ENCODE measurements around the gene FNBP1L. TPM values are rescaled to one million over a fixed set of nuclear protein-coding genes. Genes with fewer than 3 reads are reported as not detected.
"Not testable (repeated sequence)": the region's sequence is repeated elsewhere in the genome, so short reads cannot be mapped to it uniquely, and the experiment has no call there.

FNBP1L gene
- total RNA-seq, 2 donors from 2014 or later, result 48.3 to 54.4 TPM

- H3K27me3 ChIP-seq, result no peaks in the 10 kb centered on the region
- TF ChIP-seq CTCF (IDR thresholded peaks at IDR 0.05), result no peak
- H3K27ac ChIP-seq, result no peak overlapping the region
- H3K9me3 ChIP-seq, result no peaks in the 10 kb centered on the region
- H3K4me1 ChIP-seq, result no peaks in the 10 kb centered on the region
- intact Hi-C loops (cut with DNase I), result no loop called here
- H3K36me3 ChIP-seq, result no peaks in the 10 kb centered on the region
- no peak overlapping the region for H3K4me3 ChIP-seq
- DNase-seq, result no peak
- H3K9ac ChIP-seq (ENCODE audit: low read depth in 2 of 2, low read length in 2 of 2), result no peak overlapping the region
These were observed 24.0 kb downstream of the FNBP1L start for GRCh38 chr1:93471911-93472310.

GRCh38 chr1:93474321-93474720, 26.4 kb downstream of the FNBP1L start:
- Histone ChIP-seq H3K4me1 (no peaks in the 10 kb centered on the region), H3K9me3 (no peaks in the 10 kb centered on the region), H3K36me3 (no peaks in the 10 kb centered on the region), H3K27ac (no peak overlapping the region), H3K4me3 (no peak overlapping the region), H3K9ac (ENCODE audit: low read depth in 2 of 2, low read length in 2 of 2) (no peak overlapping the region), H3K27me3 (no peaks in the 10 kb centered on the region)
- no peak for TF ChIP-seq CTCF (IDR thresholded peaks at IDR 0.05)
- no peak for DNase-seq
- intact Hi-C loops (cut with DNase I), result no loop called here

DNA sequence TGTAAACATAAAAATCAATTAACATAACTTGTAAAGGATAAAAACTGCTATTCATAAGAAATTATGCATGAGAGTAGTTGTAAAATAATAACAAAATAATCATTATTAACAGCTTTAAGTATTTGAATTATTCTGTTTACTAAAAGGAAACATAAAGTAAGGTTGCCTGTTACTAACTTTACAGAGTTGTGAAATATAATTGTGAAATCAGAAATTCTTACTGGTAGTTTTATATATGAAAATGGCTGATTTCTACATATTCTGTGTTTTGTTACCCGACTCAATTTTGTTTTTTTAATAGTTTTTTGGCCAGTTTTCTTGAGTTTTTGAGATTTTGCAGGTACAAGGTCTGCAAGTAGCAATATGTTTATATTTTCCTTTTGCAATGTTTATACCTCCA, 27.8 kb downstream of the FNBP1L start:
- no peaks in the 10 kb centered on the region for H3K27me3 ChIP-seq
- H3K27ac ChIP-seq, result no peak overlapping the region
- intact Hi-C loops (cut with DNase I), result no loop called here
- H3K9ac ChIP-seq (ENCODE audit: low read depth in 2 of 2, low read length in 2 of 2), result no peak overlapping the region
- no peak for DNase-seq
- no peak overlapping the region for H3K4me3 ChIP-seq
- no peaks in the 10 kb centered on the region for H3K36me3 ChIP-seq
- no peak for TF ChIP-seq CTCF (IDR thresholded peaks at IDR 0.05)
- no peaks in the 10 kb centered on the region for H3K4me1 ChIP-seq
- H3K9me3 ChIP-seq, result no peaks in the 10 kb centered on the region

DNA sequence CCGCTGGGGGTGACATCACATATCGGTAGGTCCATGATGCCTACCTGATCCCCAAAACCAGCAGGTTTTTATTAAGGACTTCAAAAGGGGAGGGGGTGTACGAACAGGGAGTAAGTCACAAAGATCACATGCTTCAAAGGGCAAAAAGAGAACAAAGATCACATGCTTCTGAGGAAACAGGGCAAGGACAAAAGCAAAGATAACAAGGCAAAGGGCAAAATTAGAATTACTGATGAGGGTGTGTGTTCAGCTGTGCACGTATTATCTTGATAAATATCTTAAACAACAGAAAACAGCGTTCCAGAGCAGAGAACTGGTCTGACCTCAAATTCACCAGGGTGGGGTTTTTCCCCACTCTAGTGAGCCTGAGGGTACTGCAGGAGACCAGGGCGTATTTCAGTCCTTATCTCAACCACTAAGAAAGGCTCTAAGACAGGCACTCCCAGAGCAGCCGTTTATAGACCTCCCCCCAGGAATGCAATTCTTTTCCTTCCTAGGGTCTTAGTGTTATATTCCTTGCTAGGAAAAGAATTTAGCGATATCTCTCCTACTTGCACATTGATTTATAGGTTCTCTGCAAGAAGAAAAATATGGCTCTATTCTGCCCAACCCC, 31.3 kb downstream of the FNBP1L start:
- H3K4me3 ChIP-seq; DNase-seq; H3K36me3 ChIP-seq; intact Hi-C loops (cut with DNase I); H3K9me3 ChIP-seq; H3K27ac ChIP-seq; H3K27me3 ChIP-seq; H3K9ac ChIP-seq (ENCODE audit: low read depth in 2 of 2, low read length in 2 of 2); H3K4me1 ChIP-seq: not testable (repeated sequence)

- H3K4me3 ChIP-seq; intact Hi-C loops (cut with DNase I); DNase-seq: not testable (repeated sequence)
These were observed 34.0 kb downstream of the FNBP1L start for GRCh38 chr1:93481899-93482298.

GRCh38 chr1:93483200-93483599, 35.3 kb downstream of the FNBP1L start:
- Histone ChIP-seq H3K9ac (ENCODE audit: low read depth in 2 of 2, low read length in 2 of 2) (no peak overlapping the region), H3K4me3 (no peak overlapping the region), H3K9me3 (no peaks in the 10 kb centered on the region), H3K27me3 (no peaks in the 10 kb centered on the region), H3K4me1 (no peaks in the 10 kb centered on the region), H3K36me3 (no peaks in the 10 kb centered on the region), H3K27ac (no peak overlapping the region)
- DNase-seq, result no peak
- intact Hi-C loops (cut with DNase I), result no loop called here
- no peak for TF ChIP-seq CTCF (IDR thresholded peaks at IDR 0.05)

More at GRCh38 chr1:93481899-93482298, 34.0 kb downstream of the FNBP1L start:
- not testable (repeated sequence) for H3K27me3 ChIP-seq; H3K27ac ChIP-seq; H3K9ac ChIP-seq (ENCODE audit: low read depth in 2 of 2, low read length in 2 of 2); H3K9me3 ChIP-seq; H3K36me3 ChIP-seq; H3K4me1 ChIP-seq

Measured in colonic mucosa (tissue), 4 donors.